Right ventricle myocardium superior (tissue), 1 donor: ENCODE measurements around the gene TGIF2. TPM values are rescaled to one million over a fixed set of nuclear protein-coding genes. Genes with fewer than 3 reads are reported as not detected.
"Not testable (repeated sequence)": the region's sequence is repeated elsewhere in the genome, so short reads cannot be mapped to it uniquely, and the experiment has no call there.

Experiments used
- ATAC-seq: fragments of 200-7000 bp; cut with Tn5 transposase; one replicate; pipeline ENCODE4 v1.9.1; 2020; ENCODE audit warnings: mild to moderate bottlenecking; ENCODE audit not compliant: poor library complexity
- DNase-seq: peaks from one replicate; pipeline ENCODE4 v3.0.0-alpha.2; 2020
- intact Hi-C: fragments of 100-400 bp; cut with DNase I; formaldehyde crosslinking; loops from one replicate; pipeline ENCODE4 v1.11.2; 2022
- total RNA-seq: library from RNA; stranded (reverse); fragmentation: NEBNext Ultra II Directional; extraction: Animal tissue kit (Norgen Biotek cat#: 25700); gene quantifications from one replicate; pipeline ENCODE4 v1.2.1, GENCODE V29; 2021
- donor health status: DM: no; HTN: yes; CAD: no; lungs with severe emphysema.

TGIF2 gene
- total RNA-seq, 1 donor from 2014 or later = 4.7 TPM

DNA sequence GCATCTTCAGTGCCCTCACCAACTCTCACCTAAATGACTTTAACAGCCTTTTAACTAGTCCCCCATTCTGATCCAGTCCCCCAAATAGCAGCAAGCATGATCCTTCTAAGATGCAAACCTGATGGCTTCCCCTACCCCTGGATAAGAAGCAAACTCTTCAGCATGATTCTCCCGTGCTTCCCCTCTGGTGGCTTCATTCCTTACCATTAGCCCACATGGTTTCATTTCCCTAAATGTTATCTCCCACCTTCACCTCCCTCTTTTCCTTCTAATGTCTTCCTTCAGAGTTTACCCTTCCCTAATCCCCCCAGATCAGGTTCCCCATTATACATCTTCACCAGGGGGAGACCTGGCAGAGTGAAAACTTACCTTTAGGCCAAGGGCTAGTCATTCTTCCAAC is 28.1 kb downstream of the TGIF2 start:
- no peak for ATAC-seq
- intact Hi-C loops = no loop called here
- no peak for DNase-seq

DNA sequence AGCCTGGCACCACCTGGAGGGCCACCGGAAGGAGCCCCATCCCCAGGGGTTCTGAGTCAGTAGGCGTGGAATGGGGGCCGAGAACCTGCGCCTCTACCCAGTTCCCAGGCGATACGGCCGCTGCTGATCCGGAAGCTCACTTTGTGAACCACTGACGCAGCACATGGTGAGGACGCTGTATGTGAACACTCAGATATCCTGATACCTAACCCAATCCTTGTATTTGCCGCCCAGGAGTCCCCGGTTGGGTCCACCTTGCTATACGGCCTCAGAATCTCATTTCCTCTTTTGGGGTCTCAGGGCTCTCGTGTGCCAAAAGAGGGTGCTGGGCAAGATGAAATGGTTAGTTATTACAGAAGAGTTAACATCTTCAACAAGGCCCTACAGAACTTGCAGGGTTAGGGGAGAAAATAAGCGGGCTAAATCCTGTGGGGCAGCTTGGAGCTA is 31.6 kb downstream of the TGIF2 start:
- ATAC-seq = peak; percentile 9
- DNase-seq = peak; percentile 55
- intact Hi-C loops = no loop called here

DNA sequence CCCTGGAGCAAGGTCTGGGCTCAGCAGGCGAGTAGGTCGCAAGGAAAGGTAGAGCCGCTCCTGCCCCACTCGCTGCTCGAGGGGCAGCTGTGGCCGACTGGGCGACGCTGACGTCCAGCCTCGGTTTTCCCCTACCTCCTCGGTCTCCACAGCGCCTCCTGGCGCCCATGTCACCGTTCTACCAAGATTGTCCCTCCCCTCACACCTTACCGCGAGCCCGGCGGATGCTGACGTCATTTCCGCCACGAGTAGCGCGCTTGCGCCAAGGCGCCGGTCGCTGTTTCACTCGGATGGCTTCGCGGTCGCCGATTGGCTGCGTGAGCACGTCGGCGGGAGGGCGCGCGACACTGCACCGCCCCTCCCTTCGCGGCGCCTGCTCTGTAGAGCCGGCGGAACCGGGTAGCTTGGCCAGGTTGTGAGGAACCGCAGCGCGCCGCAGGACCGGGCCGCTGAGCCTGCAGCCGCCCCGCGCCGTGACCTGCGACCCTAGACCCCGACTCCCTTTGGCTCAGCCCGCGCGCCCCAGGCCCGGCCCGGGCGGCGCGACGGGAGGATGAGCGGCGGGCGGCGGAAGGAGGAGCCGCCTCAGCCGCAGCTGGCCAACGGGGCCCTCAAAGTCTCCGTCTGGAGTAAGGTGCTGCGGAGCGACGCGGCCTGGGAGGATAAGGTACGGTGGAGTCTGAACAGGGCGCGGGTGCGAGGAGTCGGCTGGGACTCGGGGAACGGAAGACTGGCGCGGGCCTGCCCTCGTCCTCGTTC is 32.2 kb downstream of the TGIF2 start, which contains the start of gene RAB5IF:
RAB5IF (plus strand) TSS at position 381 of the 759 bp plus-strand sequence; CDS start at position 554, 173 bp downstream.
- DNase-seq (peak; percentile 100), ATAC-seq (peak; percentile 98)
- intact Hi-C loops = no loop called here

DNA sequence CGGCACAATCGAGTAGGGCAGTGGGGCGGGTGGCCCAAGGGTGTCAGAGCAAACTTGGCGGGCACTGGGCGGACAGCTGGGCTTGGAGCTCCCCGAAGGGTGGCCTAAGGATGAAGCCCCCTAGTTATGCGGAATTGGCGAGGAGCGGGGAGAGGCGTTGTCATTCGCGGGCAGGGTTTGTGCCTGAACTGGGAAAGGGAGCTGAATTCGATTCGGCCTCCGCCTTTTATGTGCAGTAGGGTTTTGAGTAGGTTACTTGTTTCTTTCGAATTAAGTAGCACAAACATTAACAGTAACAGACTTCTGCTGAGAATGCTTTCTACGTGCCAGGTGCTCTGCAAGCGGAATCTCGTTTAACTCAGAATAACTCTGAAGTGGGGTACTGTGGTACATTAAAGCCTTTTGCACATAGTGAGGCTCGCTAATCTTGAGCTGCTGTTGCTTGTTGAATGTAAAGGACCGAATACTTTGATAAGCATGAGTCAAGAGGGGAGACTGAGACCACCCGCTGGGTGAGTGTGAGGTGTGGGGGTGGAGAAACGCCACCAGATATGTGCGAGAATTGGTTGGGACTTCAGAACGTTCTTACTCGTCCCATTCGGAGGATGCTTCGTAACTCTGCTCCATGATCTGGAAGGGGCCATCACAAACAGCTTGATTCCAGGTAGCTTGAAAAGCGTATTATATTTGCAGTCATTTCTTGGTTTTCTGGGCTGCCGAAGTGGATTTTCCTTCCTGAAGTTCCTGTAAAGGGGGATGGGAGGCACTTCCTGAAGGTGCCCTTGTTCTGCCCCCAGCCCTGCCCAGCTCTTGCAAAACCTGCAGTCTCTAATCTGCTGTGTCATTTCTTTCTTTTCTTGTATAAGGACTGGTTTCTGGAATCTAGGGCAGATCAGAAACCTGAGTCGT is 33.0 kb downstream of the TGIF2 start:
- DNase-seq (no peak), ATAC-seq (no peak)
- intact Hi-C loops = no loop called here

DNA sequence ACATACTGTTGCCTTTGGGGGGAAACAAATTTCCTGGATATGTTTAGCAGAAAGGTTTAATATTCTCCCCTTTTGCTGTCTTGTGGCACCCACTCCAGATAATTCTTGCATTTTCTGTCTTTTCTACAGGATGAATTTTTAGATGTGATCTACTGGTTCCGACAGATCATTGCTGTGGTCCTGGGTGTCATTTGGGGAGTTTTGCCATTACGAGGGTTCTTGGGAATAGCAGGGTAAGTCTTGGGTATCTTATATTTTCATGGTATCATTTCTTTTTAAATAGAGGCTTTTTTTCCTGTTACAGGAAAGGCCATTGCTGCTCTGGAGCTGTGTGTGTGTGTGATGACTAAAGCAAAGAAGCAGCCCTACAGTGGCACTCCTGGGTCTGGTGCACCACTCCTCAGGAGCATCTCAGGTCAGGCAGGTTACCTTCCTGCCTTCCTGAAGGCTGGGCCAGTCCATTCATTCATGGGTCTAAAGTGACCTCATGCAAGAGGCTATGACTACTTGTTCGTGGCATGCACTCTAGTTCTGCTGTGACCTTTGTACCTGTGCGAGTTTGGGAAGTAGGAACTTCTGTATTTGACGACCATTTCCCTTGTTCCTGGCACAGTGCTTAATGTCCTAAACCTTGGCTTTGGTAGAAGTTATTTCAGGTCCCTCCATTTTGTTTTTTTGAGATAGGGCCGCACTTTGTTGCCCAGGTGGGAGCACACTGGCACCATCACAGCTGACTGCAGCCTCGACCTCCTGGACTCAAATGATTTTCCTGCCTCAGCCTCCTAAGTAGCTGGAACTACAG is 34.4 kb downstream of the TGIF2 start:
- intact Hi-C loops = no loop called here
- DNase-seq = no peak

DNA sequence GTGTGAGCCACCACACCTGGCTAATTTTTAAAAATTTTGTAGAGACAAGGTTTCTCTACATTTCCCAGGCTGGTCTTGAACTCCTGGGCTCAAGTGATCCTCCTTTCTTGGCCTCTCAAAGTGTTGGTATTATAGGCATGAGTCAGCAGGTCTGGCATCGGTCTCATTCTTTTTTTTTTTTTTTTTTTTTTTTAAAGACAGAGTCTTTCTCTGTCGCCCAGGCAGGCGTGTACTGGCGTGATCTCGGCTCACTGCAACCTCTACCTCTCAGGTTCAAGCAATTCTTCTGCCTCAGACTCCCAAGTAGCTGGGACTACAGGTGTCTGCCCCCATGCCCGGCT is 35.0 kb downstream of the TGIF2 start:
- ATAC-seq, DNase-seq, intact Hi-C loops: not testable (repeated sequence)

More for the DNA sequence above, 34.4 kb downstream of the TGIF2 start:
- ATAC-seq = no peak

DNA sequence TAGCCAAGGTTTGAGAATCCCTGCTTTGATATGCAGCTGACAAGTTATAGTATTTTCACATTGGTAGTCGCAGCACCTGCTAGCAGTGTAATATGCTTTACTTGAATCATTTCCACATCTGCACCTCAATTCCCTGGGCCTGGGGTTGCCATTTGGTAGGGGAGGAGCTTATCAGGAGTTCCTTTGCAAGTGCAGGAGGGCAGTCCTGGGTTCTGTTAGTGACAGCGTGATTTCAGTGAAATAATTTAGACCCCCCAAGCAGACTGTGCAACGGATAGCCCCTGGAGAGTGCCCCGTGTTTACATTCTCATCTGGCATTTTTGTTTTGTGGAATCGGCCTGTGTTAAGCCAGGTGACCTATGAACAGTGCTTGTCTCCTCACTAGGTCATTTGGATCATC is 38.2 kb downstream of the TGIF2 start:
- intact Hi-C loops = no loop called here
- ATAC-seq (no peak), DNase-seq (no peak)

DNA sequence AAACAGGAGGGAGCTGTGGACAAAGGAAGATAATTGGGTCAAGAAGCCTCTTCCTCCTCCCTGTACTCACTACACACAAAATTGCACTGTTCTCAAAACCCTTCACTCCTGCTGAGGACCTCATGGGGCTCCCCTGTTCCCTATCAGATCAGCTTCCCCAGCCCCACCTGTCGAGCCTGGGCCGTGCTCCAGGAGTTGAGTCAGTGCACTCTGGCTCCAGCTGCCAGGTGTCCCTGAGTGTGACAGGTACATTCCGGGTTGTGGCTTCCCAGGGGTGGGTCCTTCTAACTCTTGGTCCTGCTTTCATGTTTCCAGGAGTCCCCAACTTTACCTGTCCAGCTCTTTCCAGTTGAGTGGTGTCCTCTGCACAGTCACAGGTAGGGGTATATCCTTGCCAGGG is 40.6 kb downstream of the TGIF2 start:
- intact Hi-C loops = no loop called here
- DNase-seq (no peak), ATAC-seq (no peak)

DNA sequence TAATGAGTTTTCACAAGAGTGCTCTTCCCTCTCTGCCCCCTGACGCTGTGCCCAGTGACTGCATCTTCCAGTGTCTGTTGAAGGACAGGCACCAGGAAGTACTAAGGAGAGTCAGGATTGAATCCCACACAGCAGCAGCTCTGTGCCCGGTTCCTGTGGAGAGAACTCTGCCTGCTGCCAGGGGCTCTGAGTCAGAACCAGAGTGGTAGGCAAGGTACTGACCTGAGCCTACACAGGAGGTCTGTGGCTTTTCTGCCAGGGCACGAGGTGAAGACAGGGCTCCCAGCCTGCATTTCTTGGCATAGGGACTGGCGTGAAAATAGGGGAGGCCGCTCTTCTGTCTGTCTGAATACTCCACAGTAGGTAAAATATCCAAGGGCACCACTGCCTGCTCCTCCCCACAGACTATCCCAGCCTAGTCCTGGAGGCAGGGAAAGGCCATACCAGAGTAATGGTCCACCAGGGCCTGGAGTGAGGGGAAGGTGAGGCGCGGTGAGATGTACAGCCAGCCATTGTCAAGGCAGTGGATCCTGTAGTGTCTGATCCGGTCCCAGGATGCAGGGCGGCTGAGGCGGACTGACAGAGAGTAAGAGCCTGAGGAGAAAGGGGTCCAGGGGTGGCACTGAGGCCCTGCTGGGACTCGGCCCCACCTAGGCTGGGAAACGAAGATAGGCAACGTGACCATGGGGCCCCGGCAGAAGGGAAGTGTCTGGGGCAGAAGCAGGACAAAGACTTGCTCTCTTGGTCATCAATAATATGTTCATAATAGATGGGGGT is 41.6 kb downstream of the TGIF2 start:
- intact Hi-C loops = no loop called here
- ATAC-seq = peak; percentile 46
- DNase-seq = no peak

DNA sequence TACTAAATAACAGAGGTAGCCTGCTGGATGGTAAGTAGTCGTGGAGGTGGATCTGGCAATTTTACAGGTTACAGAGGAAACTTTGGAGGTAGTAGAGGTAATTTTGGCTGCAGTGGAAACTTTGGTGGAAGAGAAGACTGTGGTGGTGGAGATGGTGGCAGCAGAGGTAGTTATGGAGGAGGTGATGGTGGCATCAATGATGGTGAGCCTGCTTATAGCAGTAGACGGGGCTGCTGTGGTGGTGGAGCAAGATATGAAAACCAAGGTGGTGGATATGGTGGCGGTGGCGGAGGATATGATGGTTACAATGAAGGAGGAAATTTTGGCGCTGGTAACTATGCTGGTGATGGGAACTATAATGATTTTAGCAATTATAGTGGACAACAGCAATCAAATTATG is 47.5 kb downstream of the TGIF2 start:
- intact Hi-C loops = no loop called here
- no peak for ATAC-seq
- DNase-seq = no peak

DNA sequence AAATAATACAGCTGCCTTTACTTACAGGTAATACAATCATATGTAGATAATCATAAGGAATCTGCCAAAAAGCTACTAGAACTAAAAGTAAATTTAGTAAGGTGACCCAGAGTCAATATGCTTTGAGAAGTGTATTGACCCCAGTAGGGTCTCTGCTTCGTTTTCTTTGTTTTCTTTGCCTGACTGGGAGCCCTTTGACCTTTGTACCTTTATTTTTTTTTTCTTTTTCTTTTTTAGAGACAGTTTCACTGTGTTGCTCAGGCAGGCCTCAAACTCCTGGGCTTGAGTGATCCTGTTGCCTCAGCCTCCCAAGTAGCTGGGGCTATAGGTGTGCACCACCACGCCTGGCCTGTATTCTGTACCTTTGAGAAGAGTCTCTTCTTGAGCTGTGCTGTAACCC is 50.0 kb downstream of the TGIF2 start:
- intact Hi-C loops = no loop called here
- ATAC-seq = no peak
- no peak for DNase-seq

DNA sequence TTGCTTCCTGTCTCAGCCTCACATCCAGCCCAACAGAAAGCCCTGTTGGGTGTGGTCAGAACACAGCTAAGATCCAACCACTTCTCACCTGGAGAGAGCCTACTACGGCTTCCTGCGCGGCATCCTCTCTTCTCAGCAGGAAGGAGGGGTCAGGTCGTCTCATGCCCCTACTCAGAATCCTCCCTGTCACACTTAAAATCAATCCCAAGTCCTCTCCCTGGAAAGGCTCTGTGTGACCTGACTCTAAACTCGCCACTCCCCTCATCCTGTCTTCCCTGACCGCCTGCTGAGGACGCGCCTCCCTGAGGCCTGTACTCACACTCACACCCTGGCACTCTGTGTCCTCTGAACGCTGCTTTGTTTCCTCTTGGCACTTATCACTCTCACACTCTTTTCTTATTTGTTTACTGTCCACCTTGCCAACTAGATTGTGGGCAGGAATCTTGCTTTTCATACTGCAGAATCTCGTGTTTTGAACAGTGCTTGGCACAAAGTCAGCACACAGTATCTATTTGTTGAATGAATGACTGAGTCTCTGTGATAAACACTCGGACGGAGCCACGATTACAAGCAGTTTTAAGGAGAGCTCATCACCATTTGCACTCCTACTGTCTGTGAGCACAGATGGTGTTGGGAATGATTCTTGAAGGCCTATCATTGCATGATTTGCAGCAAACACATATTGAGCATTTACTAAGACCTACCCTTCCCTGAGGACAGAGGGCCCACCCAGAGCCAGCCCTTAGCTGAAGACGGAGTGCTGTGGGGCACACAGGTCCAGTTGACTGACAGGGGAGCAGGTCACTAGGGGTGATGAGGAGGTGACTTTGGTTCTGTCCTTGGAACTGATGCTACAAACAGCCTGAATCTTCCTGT is 50.9 kb downstream of the TGIF2 start:
- intact Hi-C loops = no loop called here
- ATAC-seq = peak; percentile 91
- no peak for DNase-seq

DNA sequence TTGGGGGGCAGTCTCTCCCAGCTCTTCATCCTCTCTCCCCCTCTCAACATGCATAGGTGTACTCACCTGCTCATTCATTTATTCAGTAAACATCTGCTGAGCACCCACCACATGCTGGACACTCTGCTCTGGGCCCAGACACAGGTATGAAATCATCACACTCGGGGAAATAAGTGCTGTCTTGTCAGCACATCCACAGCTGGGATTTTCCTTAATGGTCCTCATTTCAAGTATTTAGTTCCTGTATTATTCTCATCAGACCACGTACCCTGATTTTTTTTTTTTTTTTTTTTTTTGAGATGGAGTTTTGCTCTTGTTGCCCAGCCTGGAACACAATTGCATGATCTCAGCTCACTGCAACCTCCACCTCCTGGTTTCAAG is 51.5 kb downstream of the TGIF2 start:
- DNase-seq (no peak), ATAC-seq (no peak)
- intact Hi-C loops = no loop called here

DNA sequence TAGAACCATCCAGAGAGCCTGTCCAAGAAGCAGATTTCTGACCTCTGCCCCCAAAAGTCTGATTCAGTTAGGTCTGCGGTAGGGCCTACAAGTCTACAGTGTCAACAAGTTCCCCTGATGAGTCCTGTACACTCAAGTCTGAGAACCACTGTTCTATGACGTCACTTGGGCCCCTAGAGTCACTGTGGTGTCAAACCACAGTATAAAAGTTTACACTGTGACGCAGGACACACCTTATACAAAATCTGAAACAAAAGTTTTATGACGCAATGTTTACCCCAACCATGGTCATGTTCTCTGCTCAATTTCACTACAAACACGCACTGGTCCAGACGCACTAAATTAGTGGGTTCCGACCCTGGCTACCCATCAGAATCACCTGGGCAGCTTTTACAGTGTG is 54.7 kb downstream of the TGIF2 start:
- DNase-seq = no peak
- ATAC-seq = no peak
- intact Hi-C loops = no loop called here

DNA sequence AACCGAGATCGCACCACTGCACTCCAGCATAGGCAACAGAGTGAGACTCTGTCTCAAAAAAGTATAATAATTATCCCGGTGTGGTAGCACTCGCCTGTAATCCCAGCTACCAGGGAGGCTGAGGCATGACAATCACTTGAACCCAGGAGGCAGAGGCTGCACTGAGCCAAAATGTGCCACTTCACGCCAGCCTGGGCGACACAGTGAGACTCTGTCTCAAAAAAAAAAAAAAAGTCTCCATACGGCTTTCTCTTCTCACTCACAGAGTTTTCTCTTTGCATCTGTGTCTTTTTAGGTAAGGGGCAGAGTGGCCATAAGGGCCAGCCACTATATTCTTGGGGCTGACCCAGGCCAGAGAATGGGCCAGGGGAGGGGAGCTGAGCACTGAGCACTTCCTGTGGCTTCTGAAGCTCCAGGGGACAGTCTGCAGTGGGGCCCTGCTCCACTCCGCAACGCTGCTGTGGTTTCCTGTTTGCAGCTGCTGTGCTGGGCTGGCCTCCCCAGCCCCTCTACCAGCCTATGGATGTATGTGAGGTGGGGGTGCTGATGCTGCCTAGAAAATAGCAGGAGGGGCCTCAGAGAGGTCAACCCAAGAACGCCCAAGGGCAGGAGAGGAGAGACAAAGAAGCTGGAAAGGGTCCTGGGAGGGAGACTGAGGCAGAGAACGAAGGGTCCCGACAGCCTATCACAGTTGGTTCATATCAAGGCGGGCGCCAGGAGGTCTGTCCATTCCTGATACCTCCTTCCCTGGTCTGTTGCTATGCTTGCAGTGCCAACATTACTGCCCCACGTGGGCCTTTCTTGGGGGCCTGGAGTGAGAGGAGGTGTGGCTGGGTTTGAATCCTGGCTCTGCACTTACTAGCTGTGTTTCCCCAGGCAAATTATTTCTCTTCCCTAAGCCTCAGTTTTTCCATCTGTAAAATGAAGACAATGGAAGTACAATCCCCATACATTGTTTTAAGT is 56.6 kb downstream of the TGIF2 start:
- intact Hi-C loops = no loop called here
- no peak for ATAC-seq

DNA sequence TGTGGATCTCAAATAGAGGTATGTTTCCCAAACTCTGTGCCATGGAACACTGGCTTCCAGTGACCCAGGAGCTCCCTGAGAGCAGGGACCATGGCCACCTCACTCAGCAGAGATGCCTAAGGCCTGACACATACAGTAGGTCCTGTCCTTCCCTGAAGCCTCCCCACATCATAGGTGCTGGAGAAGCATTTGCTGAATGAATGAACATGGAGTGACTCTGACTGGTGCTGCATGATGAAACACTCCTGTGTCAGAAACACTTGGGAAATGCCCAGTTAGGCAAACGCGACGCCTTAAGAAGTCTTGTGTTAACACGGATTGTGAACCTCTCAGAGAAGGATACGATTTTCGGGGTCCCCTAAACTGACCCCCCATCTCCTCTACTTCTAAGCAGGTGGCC is 58.2 kb downstream of the TGIF2 start:
- ATAC-seq (no peak), DNase-seq (no peak)
- intact Hi-C loops = no loop called here

More for the DNA sequence above, 56.6 kb downstream of the TGIF2 start:
- no peak for DNase-seq

DNA sequence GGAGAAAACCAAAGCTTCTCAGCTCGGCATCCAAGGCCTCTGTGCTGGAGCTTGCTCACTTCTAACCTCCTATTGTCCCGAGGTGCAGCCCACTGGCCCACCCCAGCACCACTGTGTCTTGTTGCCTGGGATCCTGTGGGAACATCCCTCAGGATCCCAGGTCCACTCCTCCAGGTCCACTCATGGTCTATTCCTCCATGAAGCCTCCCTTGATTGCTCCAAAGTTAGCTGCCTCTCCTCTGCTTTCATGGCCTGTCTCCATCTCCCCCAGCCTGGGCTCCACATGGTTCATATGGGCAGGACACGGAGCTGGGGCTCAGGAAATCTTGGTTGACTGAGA is 58.7 kb downstream of the TGIF2 start:
- ATAC-seq = no peak
- intact Hi-C loops = no loop called here
- DNase-seq = no peak
